GM23338 (cell line): ENCODE measurements around the gene CFHR2. TPM values are rescaled to one million over a fixed set of nuclear protein-coding genes. Genes with fewer than 3 reads are reported as not detected.
A peak's percentile ranks its signal among the peaks of the same experiment; 100 is the strongest.

Experiments used
- ATAC-seq: fragments of 200-7000 bp; cut with Tn5 transposase; 3 replicates; pipeline ENCODE4 v1.9.1; 2020
- DNase-seq: peaks from one replicate; pipeline ENCODE4 v3.0.0-alpha.2; 2015; ENCODE audit warnings: low spot score
- H2AFZ ChIP-seq: fragments of 200-600 bp; sonication (generic); 2 replicates; pipeline ENCODE4 v1.8.0; 2016; ENCODE audit warnings: antibody characterized with exemption, mild to moderate bottlenecking, moderate library complexity
- H3F3A ChIP-seq: fragments of 200-600 bp; sonication (generic); replicated peaks from 2 replicates; pipeline ENCODE4 v1.8.0; 2017; ENCODE audit warnings: antibody characterized with exemption, mixed run types, low read depth
- H3K27ac ChIP-seq: fragments of 200-600 bp; sonication (generic); 2 replicates; pipeline ENCODE4 v1.6.1; 2016; ENCODE audit warnings: low read depth
- H3K27me3 ChIP-seq: fragments of 200-600 bp; sonication (generic); 2 replicates; pipeline ENCODE4 v1.8.0; 2016; ENCODE audit warnings: mild to moderate bottlenecking, mixed run types, moderate library complexity; ENCODE audit not compliant: insufficient read depth
- H3K36me3 ChIP-seq: fragments of 200-600 bp; sonication (generic); 2 replicates; pipeline ENCODE4 v1.8.0; 2016; ENCODE audit warnings: mild to moderate bottlenecking; ENCODE audit not compliant: insufficient read depth
- H3K4me1 ChIP-seq: fragments of 200-600 bp; sonication (generic); 2 replicates; pipeline ENCODE4 v1.8.0; 2016; ENCODE audit warnings: mild to moderate bottlenecking, moderate library complexity; ENCODE audit not compliant: insufficient read depth
- H3K4me2 ChIP-seq: fragments of 200-600 bp; sonication (generic); 2 replicates; pipeline ENCODE4 v1.7.1; 2017; ENCODE audit warnings: mixed run types
- H3K4me3 ChIP-seq: fragments of 200-600 bp; sonication (generic); 2 replicates; pipeline ENCODE4 v1.6.1; 2016; ENCODE audit warnings: mixed run types
- H3K79me2 ChIP-seq: fragments of 200-600 bp; sonication (generic); replicated peaks from 2 replicates; pipeline ENCODE4 v1.8.0; 2017; ENCODE audit warnings: mild to moderate bottlenecking; ENCODE audit not compliant: insufficient read depth
- H3K9me2 ChIP-seq: fragments of 200-600 bp; sonication (generic); 2 replicates; pipeline ENCODE4 v1.8.0; 2017; ENCODE audit not compliant: insufficient read depth
- H4K20me1 ChIP-seq: fragments of 200-600 bp; sonication (generic); replicated peaks from 2 replicates; pipeline ENCODE4 v1.8.0; 2017; ENCODE audit warnings: mild to moderate bottlenecking; ENCODE audit not compliant: insufficient read depth
- H3K27ac Mint-ChIP-seq: 2 replicates; pipeline ENCODE4 v1.8.0; 2020; ENCODE audit warnings: inconsistent platforms, mild to moderate bottlenecking, moderate library complexity, mixed read lengths
- H3K27me3 Mint-ChIP-seq: 3 replicates; pipeline ENCODE4 v1.8.0; 2022; ENCODE audit warnings: low read depth, mild to moderate bottlenecking, moderate library complexity, mixed read lengths, inconsistent platforms; ENCODE audit not compliant: insufficient read depth, poor library complexity
- H3K36me3 Mint-ChIP-seq: 3 replicates; pipeline ENCODE4 v1.8.0; 2021; ENCODE audit warnings: low read depth, mild to moderate bottlenecking, inconsistent platforms, moderate library complexity, mixed read lengths
- H3K4me1 Mint-ChIP-seq: 3 replicates; pipeline ENCODE4 v1.8.0; 2020; ENCODE audit warnings: mild to moderate bottlenecking, inconsistent platforms, mixed read lengths
- H3K4me3 Mint-ChIP-seq: 3 replicates; pipeline ENCODE4 v1.8.0; 2021; ENCODE audit warnings: moderate library complexity, mild to moderate bottlenecking, inconsistent platforms, mixed read lengths
- H3K9me3 Mint-ChIP-seq: 3 replicates; pipeline ENCODE4 v1.8.0; 2020; ENCODE audit warnings: moderate library complexity, mild to moderate bottlenecking, inconsistent platforms, mixed read lengths
- EZH2phosphoT487 ChIP-seq: fragments of 200-600 bp; sonication (generic); IDR thresholded peaks from one replicate; pipeline ENCODE4 v1.8.1; 2018; ENCODE audit warnings: antibody characterized with exemption; ENCODE audit not compliant: unreplicated experiment
- ZNF462 ChIP-seq: fragments of 250-450 bp; sonication (Bioruptor Pico); IDR thresholded peaks from 2 replicates; pipeline ENCODE4 v1.5.0; 2020; ENCODE audit warnings: mild to moderate bottlenecking, moderate library complexity
- polyA plus RNA-seq: library from polyadenylated mRNA; unstranded; fragments of >200 nt; fragmentation: Nextera tagmentation; extraction: Ambion mirVana; gene quantifications from 2 replicates; pipeline ENCODE4 v1.2.1, GENCODE V29; 2016
- total RNA-seq: library from RNA; depleted of rRNA; stranded (reverse); fragments of >200 nt; shearing (Covaris generic); gene quantifications from 2 replicates; pipeline ENCODE4 v1.2.3, GENCODE V29; 2014
- TF ChIP-seq, protein P1 (sequence below), 2 experiments: fragments of 200-600 bp in 1 of 2; sonication (generic) in 1 of 2; conservative IDR thresholded peaks; 2 replicates each; pipeline versions ENCODE4 v1.5.1 to v1.6.1; 2016 to 2017; ENCODE audit warnings: antibody characterized with exemption in 2 of 2, low read depth in 2 of 2, mild to moderate bottlenecking in 2 of 2, moderate library complexity in 1 of 2

Gene CFHR2
- total and polyA plus RNA-seq, 2 experiments from 2014 or later = not detected

DNA sequence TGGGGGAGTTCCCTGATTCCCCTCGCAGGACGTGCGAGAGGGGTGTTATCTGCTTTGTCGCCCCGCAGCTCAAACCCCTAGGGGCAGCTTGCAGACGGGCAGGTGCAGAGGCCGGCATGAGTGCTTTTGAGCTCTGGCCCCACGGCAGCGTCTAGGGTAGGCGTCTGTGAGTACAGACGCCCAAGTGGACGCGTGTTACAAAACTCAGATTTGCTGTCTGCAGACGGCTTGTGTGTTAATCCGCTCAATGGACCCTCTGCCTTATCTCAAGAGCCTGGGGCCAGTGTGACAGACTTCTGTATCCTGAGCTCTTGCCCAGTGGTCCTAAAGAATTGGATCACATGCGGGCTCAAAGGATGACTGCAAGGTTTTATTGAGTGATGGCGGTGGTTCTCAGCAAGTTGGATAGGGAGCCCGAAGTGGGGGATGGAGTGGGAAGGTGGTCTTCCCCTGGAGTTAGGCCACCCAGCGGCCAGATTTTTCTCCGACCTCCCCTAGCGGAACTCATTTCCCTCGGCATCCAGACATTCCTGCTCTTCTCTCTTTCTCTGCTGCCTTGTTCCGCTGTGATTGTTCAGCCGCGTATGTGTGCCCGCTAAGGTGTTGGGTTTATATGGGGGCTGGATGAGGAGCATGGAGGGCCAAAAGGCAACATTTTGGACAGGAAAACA lies 46.2 kb upstream of the CFHR2 start:
- H3K4me2 ChIP-seq = peak overlapping the region; percentile 79
- H3K9me2 ChIP-seq = no peaks in the 10 kb centered on the region
- peak overlapping the region; percentile 63 for H3K4me3 ChIP-seq
- H3K27me3 ChIP-seq = no peaks in the 10 kb centered on the region
- H3K4me1 ChIP-seq = peaks cover 10% of the 10 kb centered on the region; the same call in 1 of the 2 replicates
- no peaks in the 10 kb centered on the region for H3K79me2 ChIP-seq
- H3K36me3 Mint-ChIP-seq = no peaks in the 10 kb centered on the region
- peak; percentile 97 for ATAC-seq
- no peak overlapping the region for H3K27ac ChIP-seq
- no peaks in the 10 kb centered on the region for H3K9me3 Mint-ChIP-seq
- H3K4me1 Mint-ChIP-seq = no peaks in the 10 kb centered on the region; the same call in 2 of the 3 replicates
- peak overlapping the region; percentile 67; the same call in 2 of the 3 replicates for H3K4me3 Mint-ChIP-seq
- H4K20me1 ChIP-seq = no peaks in the 10 kb centered on the region
- no peaks in the 10 kb centered on the region for H3F3A ChIP-seq
- H3K36me3 ChIP-seq = no peaks in the 10 kb centered on the region
- DNase-seq = peak; percentile 74
- peaks cover 6% of the 10 kb centered on the region for H3K27me3 Mint-ChIP-seq
- no peak overlapping the region for H3K27ac Mint-ChIP-seq
- H2AFZ ChIP-seq = peak overlapping the region; percentile 99
- TF ChIP-seq ZNF462 (CRISPR knock-in tag) = no peak
- no peak for TF ChIP-seq EZH2phosphoT487
- TF ChIP-seq, protein P1, sequence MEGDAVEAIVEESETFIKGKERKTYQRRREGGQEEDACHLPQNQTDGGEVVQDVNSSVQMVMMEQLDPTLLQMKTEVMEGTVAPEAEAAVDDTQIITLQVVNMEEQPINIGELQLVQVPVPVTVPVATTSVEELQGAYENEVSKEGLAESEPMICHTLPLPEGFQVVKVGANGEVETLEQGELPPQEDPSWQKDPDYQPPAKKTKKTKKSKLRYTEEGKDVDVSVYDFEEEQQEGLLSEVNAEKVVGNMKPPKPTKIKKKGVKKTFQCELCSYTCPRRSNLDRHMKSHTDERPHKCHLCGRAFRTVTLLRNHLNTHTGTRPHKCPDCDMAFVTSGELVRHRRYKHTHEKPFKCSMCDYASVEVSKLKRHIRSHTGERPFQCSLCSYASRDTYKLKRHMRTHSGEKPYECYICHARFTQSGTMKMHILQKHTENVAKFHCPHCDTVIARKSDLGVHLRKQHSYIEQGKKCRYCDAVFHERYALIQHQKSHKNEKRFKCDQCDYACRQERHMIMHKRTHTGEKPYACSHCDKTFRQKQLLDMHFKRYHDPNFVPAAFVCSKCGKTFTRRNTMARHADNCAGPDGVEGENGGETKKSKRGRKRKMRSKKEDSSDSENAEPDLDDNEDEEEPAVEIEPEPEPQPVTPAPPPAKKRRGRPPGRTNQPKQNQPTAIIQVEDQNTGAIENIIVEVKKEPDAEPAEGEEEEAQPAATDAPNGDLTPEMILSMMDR (conservative IDR thresholded peaks at IDR 0.05; ENCODE audit: low read depth in 2 of 2) = peak; percentile 29 to 38; a peak in 2 of 4 replicates
